T-helper 22 cell (primary cell): ENCODE results near the gene BRSK1.

Source experiments
- DNase-seq: peaks from one replicate; pipeline ENCODE4 v3.0.0-alpha.2; 2020; ENCODE audit warnings: low read depth

Gene BRSK1

GRCh38 chr19:55353803-55354697 lies 70.3 kb downstream of the BRSK1 start:
- DNase-seq: peak; percentile 51

GRCh38 chr19:55354698-55355212 lies 71.0 kb downstream of the BRSK1 start, which contains the start of gene COX6B2:
COX6B2 (minus strand) TSS chr19:55354719; CDS start chr19:55354521, 198 bp downstream.
- DNase-seq: no peak

GRCh38 chr19:55355213-55355821 lies 71.5 kb downstream of the BRSK1 start:
- DNase-seq: no peak

DNA sequence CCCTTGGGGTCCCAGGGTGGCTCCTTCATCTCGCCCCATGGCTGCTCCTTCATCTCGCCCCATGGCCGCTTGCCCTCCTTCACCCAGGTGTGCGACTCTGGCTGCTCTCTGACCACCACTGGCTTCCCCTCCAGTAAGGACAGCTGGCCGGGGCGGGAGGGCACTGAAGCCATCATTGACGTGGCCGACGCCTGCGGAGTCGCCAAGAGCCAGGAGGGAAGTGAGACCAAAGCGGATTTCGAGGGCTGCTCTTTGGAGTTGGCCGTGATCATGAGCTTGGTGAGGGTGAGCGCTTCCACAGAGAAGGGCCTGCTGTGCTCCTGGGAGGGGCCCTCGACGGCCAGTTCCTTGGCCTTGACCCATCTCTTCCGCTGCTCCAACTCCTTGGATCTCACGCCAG lies 74.7 kb downstream of the BRSK1 start:
- no peak for DNase-seq

DNA sequence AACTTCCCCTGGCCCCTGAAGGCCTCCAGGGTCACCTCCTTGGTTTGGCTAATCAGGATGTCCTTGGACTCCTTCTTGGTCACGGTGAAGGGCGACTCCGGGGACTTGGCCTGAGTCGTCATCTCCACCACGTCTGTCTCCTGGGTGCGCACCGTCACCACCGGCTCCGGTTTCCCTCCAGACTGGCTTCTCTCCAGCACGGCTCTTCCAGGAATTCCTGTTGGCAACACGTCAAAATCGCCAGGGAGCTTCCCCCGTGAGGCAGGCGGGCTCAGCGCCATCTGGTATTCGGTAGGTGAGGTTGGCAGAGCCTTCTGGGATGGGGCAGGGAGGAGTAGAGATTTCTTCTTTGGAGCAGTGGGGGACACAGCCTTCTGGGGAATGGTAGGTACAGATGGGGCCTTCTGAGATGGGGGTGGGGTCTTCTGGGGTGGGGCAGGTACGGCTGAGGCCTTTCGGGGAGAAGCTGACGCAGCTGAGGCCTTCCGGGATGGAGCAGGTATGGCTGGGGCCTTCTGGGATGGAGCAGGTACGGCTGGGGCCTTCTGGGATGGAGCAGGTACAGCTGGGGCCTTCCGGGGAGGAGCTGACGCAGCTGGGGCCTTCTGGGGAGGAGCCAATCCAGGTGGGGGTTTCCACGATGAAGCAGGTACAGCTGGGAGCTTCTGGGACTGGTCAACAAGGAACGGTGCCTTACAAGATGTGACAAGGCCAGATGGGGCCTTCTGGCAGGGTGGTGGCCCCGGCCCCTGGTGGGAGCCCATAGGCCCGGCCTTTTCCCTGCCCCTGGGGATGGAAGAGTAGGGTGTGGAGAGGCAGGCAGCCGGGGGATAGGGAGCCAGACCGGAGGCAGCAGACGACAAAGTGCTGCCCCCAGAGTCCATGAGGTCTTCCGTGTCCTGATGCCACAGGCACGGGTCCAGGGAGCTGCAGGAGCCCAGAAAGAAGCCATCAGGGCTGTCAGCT lies 75.4 kb downstream of the BRSK1 start:
- DNase-seq: no peak

DNA sequence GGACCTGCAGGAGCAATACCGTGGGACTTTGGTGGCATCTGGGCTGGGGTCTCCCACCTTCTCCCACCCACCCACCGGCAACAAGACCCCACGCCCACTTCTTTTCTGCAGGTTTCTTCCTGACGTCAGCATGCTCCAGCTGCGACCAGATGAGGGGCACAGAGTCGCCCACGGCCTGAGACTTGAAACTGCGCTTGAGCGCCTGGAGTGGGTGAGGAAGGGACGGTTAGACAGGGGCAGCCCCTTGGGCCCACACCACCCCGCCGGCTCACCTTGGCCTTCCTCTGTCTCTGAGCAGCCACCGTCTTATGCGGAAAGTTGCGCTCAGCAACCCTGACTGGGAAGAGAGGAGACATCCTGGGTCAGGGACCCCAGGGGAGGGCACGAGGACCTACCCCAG lies 77.1 kb downstream of the BRSK1 start:
- no peak for DNase-seq
